GM19043 (cell line): ENCODE measurements around the gene COL4A2.
"Not testable (repeated sequence)": the region's sequence is repeated elsewhere in the genome, so short reads cannot be mapped to it uniquely, and the experiment has no call there.

ENCODE experiments used
- ATAC-seq: cut with Tn5 transposase; IDR thresholded peaks from one replicate; pipeline ENCODE4 v1.9.1; 2021; ENCODE audit warnings: low read depth; ENCODE audit not compliant: unreplicated experiment

The COL4A2 gene

DNA sequence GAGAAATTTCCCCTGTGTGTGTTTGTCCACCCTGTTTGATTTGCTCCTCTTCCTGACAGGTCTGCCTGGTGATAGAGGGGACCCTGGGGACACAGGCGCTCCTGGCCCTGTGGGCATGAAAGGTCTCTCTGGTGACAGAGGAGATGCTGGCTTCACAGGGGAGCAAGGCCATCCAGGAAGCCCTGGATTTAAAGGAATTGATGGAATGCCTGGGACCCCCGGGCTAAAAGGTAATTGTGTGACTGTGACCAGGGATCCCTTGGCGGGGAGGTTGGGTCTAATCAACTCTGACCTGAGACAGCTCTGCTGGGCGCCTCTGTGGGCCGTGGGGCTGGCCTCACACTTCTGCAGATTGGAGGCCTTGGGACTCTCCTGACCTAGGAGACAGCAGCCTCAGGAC lies 173.1 kb downstream of the COL4A2 start:
- ATAC-seq, result no peak

DNA sequence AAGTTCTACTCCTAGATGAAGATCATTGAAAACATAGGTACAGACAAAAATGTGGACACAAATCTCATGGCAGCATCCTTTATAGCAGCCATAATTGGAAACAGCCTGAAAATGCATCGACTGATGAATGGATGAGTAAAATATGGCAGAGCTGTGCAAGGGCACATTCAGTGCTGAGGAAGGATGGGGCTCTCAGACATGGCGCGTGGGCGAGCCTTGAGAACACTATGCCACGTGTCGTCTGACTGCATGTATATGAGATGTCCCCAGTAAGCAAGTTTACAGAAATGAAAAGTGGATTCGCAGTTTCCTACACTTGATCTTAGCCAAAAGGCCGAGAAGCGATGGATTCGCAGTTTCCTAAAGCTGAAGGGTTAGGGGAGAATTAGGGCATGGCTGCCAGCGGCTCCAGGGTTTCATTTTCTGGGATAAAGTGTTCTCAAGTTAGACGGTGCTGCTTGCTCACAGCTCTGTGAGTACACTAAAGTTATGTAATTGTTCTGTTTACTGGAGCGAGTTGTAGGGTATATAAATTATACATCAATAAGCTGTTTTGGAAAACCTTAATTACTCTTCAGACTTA lies 176.4 kb downstream of the COL4A2 start:
- ATAC-seq, result no peak

DNA sequence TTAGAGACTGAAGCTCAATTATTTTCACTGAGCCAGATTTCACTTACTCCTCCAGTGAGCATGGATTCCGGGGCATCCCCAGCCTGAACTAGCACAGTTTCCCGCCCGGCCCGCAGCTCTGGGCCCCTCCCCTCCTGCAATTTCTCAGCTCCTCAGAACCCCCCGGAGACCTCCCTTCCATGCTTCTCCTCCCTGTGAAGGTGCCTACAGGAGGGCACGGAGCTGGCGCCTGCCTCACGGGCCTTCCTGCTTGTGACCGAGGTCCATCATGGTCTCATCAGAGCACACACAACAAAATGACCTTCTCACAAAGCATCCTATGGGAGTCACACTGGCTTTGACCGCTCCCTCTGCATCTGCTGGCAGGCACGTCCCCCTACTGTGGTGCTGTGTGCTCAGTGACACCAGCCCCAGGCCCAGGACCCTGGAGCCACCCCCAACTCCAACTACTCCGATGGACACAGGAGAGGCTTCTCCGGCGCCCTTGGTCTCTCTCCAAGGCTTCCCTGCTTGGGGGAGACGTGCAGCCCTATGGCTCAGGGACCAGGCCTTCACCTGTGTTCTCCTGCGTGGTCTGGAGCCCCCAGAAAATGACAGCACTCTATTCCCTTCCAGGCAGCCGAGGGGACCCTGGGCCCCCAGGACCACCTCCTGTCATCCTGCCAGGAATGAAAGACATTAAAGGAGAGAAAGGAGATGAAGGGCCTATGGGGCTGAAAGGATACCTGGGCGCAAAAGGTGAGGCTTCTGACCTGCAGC lies 177.4 kb downstream of the COL4A2 start:
- ATAC-seq, result no peak

DNA sequence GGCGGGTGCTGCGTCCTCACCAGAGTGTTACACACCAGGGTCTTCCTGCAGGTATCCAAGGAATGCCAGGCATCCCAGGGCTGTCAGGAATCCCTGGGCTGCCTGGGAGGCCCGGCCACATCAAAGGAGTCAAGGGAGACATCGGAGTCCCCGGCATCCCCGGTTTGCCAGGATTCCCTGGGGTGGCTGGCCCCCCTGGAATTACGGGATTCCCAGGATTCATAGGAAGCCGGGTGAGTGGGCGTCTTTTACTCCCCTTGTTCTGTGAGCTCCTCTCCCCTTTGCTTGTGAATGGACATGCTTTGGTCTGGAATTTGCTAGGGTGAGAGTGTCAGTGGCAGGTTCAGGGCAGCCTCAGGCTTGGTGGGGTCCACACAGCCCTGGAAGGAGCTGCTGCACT lies 178.5 kb downstream of the COL4A2 start:
- ATAC-seq, result no peak

DNA sequence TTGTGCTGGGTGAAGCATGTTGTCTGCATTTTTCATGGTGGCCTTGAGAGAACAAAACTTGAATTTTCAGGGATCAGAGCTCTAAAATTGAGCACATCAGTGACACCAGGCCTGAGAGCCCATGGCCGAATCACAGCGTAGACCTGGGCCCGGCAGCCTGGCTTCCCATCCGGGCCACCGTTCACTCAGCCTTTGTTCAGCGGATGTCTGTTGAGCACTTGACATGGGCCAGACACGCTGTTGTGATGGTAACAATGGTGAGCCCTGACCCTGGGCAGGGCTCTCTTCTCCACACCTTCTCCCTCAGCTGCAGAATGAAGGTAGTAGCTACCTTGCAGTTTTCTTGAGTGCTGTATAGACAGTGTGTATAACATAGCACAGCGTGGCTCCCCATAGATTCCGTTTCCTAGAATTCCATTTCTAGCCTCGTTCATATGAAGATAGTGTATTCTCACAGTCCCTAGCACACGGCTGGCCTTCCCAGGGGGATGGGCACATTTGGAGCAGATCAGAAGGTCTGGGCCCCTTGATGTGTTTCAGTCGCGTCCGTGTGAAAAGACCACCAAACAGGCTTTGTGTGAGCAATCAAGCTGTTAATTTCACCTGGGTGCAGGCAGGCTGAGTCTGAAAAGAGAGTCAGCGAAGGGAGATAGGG lies 179.1 kb downstream of the COL4A2 start:
- no peak for ATAC-seq

DNA sequence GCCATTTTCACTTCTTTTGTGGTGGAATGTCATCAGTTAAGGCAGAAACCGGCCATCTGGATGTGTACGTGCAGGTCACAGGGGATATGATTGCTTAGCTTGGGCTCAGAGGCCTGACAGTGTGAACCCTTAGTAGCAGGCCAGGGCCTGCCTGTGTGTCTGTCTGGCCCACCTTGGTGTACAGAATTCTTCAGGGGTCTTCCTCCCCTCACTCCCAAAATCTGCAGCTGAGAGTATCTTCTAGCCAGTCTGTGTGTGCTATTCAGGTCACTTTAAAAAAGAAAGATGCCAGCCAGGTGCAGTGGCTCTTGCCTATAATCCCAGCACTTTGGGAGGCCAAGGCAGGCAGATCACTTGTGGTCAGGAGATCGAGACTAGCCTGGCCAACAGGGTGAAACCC lies 179.8 kb downstream of the COL4A2 start:
- not testable (repeated sequence) for ATAC-seq

DNA sequence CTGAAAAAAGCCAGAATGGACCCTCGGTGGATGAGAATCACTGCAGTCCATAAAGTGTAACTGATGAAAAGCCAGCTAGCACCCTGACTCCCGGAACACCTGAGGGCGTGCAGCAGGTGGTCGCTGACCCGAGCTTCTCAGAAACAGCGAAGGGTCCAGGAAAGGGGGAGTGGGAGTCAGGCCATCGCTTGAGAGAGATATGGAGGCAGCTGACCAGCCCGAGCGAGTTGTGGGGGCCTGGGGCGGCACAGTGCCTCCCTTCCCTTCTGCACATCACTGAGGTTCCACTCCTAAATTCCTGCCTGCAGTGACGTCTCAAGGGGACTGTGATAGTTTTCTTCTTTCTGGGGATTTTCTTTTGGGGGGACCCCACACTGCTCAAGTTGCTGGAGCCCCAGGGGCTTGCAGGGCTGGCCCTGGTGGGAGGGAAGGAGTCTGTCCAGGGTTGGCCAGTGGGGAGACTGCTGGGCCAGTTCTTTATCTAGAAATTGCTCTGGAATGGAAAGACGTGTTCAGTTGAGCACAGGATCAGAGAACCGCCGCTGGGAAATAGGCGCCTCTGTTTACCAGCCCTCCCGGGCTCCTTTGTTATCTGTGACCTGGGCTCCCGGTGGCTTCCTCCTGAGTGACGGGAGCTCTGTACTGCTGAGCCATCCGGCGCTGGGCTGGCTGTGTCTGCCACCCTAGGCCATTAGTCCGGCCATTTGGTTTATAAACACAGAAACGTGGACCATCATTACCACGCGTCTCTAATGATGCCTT lies 183.1 kb downstream of the COL4A2 start:
- no peak for ATAC-seq

DNA sequence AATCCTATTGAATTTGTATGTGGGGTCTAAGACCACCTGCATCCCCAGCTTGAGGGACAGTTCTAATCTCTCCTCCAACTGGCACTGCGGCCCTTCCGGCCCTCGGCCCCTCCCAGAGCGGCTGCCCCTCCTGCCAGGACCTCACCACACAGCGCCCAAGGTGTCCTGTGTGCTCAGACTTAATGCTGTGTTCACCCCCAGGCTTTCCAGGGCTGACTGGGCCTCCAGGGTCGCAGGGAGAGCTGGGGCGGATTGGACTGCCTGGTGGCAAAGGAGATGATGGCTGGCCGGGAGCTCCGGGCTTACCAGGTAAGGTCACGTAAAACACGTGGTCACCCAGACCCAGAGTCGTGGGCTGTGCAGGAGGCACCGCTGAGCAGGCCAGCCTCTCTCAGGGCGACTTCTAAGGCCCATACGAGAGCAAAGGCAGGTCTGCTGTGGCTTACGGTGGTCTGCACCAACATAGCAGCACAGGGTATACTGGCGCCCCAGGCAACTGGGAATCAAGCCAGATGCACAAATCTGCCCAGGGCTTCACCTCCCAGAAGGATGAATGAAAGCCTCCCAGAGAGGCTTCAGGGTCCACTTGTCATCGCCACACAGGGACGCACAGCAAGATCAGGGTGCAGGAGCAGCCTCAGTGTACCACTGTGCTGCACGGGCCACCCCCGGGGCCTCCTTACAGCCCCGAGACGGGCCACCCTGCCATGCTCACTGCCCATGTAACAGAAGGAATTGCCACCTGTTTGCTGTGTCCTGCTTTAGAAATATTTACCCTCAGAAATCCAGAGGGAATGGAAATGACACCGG lies 185.0 kb downstream of the COL4A2 start:
- no peak for ATAC-seq

DNA sequence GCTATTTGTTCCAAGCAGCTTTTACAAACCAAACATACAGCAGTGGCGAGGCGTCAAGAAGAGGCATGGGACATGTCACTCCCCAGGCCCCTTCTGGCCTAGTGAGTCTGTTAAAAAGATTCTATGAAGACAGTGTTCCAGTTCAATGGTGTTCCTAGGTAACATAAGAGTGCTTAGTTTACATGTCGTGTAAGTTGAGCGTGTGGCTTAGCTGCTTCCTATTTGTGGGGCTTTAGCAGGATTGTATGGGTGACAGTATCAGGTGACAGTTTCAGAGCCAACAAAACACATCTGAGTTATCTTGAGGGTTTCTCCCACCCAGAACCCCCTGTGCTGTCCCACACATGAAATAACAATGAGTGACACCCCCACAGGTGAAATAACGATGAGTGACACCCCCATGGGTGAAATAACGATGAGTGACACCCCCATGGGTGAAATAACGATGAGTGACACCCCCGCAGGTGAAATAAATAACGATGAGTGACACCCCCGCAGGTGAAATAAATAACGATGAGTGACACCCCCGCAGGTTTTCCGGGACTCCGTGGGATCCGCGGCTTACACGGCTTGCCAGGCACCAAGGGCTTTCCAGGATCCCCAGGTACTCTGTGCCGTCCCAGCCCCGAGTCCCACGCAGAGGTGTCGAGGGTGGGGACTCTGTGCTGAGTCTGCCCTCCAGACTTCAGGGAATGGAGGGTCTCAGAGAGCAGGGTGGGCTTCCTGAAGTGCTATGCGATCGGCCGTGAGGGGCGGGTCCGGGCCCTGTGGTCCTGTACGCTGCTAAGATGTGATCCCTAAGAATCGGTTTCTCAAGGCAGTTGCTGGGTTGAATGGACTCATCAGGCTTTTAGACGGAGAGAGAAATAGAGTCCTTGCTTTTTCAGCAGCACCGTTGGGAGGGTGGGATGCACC lies 185.9 kb downstream of the COL4A2 start:
- ATAC-seq, result no peak

DNA sequence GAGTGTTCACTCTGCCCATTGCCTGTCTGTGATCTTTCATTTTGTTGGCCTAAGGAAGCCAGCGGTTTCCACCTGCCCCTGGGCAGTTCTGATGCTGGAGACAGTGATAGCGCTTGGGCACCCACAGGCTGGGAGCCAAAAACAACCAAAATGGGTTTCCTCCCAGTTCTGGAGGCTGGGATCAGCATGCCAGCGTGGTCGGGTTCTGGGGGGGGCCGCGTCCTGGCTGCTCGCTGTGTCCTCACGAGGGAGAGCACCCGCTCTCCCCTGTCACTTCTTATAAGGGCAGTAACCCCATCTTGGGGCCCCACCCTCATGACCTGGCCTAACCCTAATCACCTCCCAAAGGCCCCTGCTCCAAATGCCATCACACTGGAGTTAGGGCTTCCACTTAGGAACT lies 186.5 kb downstream of the COL4A2 start:
- ATAC-seq, result no peak

DNA sequence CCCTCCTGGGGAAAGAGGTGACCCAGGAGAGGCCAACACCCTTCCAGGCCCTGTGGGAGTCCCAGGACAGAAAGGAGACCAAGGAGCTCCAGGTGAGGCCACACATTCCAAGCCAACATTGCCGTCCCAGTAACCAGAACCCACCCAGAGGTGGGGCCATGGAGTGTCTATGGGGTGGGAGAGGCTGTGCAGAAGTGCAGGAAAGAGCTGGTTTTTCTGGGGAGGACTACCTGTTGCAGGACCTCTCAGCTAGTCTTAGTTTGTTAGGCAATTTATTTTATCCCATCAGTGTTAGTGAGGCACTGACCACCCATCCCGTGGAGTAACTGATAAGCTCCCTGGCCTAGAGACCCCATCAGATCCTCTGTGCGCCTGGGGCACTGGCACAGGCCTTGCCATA lies 188.3 kb downstream of the COL4A2 start:
- ATAC-seq, result no peak

DNA sequence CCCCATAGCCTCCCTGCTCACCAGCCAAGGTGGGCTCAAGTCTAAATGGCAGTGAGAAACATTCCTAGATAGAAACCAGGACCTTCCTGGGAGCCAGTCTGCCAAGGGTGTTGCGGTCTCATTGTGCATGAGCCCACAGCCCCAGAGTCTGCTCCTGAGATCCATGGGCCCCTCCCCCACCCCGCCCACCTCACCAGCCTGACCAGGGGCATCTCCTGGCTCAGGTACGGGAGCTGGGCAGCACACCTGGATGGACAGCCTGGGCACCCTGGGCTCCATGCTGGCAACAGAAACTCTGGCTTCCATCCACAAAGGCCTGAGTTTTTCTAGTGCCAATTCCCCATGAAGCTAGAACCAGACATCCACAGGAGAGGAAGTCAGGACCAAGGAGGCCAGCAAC lies 188.8 kb downstream of the COL4A2 start:
- ATAC-seq, result no peak

DNA sequence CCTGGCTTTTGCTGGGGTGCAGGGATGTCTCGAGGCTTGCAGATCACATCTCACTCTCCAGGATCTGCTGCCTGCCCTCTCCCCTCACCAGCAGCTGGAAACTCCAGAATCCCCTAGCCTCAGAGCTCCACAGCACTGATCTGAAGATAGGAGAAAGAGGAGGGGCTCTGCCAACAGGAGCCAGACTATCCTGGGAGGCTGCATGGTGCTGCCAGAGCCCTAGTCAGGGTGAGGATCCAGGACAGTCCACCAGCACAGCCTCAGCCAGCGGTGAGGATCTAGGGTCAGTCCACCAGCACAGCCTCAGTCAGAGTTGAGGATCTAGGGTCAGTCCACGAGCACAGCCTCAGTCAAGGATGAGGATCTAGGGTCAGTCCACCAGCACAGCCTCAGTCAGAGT lies 189.2 kb downstream of the COL4A2 start:
- ATAC-seq, result no peak

DNA sequence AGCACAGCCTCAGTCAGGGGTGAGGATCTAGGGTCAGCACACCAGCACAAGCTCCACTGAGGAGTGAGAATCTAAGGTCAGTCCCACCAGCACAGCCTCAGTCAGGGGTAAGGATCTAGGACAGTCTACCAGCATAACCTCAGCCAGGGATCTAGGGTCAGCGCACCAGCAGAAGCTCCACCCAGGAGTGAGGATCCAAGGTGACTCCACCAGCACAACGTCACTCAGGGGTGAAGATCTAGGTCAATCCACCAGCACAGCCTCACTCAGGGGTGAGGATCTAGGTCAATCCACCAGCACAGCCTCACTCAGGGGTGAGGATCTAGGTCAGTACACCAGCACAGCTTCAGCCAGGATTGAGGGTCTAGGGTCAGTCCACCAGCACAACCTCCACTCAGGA lies 189.9 kb downstream of the COL4A2 start:
- no peak for ATAC-seq

DNA sequence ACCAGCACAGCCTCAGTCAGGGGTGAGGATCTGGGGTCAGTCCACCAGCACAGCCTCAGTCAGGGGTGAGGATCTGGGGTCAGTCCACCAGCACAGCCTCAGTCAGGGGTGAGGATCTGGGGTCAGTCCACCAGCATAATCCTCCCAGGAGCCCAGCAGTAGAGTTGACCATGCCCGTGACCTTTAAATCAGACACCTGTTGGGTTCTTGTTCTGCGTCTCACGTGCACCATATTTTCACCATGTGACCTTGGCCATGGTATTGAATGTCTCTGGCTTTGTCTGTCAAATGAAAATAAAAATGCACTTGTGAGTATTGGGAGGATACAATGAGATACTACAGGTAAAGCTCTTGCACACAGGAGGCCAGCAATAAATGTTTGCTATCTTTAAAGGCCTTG lies 190.8 kb downstream of the COL4A2 start:
- not testable (repeated sequence) for ATAC-seq

DNA sequence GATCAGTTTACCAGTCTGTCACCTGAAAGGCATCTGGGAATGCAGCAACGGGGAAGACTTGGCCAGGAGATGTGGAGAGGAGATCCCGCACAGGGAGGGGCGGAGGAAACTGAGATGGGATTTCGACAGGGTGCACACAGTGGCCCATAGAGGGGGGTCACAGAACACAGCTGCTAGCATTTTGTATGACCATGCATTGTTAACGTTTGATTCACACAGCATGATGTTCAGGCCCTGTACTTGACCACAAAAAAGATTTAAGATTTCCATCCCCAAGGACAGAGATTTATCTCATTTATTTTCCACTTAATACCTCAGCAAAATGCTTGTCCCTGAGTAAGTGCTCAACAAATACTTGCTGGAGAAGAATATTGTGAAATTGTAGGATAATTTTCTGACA lies 191.2 kb downstream of the COL4A2 start:
- ATAC-seq, result no peak

DNA sequence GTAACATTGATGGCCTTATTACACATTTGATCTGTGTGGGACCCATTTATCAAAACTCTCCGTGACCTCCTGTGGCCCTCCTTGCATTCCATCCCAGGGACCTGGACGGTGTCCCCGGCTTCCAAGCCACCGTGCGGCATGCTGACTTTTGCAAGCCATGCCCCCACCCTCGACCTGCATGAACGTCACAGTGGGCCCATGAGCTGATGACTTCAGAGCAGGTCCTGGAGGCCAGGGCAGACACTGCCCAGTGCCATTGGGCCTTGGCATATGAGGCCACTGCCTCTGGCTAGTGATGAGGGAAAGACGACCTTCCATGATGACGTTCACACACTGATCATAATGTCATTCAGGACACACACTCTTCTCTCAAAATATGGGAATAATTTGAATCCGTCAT lies 191.7 kb downstream of the COL4A2 start:
- no peak for ATAC-seq

DNA sequence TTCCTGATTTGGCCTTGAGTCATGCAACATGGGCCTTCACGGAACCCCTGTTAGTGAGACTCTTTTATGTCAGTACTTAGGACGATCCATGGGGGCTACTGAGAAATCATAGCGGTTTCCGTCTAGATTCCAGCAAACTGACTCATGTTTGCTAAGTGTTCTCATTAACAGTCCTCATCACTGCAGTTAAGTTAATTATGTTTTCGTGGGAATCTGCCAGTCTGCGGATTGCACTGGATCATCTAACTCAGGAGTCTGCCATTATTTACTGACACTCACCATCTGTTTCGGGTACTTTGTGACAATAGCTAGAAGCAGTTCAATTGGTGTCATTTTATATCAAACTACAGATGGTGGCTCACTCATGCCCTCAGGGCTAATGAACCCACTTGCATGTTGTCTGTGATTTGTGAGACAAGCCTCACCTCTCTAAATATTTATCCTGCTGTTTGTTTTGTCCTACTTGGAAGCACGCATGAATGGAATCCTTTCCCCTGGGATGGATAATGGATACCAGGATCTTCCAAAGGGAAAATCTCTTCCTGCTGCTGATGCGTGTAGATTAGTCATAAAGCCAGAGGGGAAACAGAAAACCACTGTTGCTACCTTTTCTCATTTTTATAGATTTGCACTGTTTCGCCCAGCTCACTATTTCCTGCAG lies 192.7 kb downstream of the COL4A2 start:
- no peak for ATAC-seq

DNA sequence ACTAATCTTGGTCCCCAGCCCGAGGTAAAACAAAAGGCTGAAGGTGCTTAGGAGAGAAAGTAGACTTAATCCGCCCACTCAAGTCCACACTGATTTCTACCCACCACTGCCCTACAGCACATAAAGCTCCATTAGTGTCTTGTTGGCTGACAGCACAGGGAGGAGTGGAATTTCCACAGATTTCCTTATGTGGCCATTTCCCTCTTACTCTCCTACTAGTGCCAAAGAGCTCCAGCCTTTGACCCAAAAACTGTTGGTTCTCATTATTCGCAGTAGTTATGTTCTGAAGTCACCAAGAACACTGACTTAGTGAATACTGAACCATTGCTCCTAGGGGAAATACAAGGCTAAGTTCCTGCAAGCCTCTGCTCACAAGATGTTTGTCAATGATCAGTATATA lies 193.3 kb downstream of the COL4A2 start:
- ATAC-seq, result no peak
